Measurements from ENCODE around the gene DUSP6.
"Not testable (repeated sequence)": the region's sequence is repeated elsewhere in the genome, so short reads cannot be mapped to it uniquely, and the experiment has no call there.

Gene DUSP6

DNA sequence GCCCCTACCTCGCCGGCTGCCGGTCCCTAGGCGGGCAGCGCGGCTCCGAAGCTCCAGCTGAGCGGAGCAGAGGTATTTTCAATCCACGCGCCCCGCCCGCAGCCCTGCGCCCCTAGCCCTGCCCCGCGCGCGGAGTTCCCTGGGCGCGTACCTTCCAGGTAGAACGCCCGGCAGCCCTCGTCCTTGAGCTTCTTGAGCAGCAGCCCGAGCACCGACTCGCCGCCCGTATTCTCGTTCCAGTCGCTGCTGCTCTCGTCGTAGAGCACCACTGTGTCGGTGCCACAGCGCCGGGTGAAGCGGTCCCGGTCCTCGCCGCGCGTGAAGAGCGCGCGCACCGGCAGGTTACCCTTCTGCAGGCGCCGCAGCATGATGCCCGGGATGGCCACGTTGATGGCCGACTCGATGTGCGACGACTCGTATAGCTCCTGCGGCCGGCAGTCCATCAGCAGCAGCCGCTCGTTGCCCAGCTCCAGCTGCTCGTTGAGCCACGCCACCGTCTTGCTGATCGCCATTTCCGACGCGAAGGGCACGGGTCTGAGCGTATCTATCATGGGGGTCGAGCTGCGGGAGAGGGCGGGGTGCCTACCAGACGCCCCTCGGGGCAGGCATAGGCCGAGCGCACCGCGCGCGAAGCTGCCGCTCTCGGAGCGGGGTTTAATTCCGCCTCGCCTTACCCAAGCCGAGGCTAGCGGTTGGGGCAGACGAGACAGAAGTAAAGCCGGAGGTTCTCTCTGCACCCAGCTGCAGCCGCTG lies 636 bp downstream of the DUSP6 start:
- no peak for DNase-seq

DNA sequence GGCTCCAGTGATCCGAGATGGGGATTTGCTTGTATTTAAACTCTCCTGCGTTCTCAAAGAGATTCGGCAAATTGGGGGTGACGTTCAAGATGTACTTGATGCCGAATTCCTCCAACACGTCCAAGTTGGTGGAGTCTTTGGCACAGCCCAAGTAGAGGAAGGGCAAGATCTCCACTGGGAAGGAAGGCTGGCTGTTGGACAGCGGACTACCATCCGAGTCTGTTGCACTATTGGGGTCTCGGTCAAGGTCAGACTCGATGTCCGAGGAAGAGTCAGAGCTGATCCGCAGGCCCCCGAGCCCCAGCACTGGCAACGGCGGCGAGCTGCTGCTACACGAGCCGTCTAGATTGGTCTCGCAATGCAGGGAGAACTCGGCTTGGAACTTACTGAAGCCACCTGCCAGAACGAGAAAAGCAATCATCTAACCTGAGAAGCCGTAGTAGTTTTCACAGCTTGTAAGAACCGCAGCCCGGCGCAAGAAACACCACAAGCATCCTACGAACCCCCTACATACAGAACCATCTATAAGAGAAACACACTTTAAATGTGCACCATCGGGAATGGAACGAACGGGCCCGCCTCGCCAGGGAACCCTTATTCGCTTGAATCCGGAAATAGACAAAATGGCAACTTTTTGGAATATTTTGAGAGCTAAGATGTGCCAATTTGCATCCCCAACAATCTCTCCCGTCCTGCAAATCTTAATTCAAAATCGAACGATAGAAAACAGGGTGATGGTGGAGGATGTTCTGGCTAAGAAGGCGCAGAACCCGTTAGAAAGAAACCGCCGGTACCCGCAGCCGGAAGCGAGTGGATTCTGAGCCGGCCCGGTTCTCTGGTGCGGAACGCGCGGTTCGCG lies 1.4 kb downstream of the DUSP6 start:
- no peak for DNase-seq

DNA sequence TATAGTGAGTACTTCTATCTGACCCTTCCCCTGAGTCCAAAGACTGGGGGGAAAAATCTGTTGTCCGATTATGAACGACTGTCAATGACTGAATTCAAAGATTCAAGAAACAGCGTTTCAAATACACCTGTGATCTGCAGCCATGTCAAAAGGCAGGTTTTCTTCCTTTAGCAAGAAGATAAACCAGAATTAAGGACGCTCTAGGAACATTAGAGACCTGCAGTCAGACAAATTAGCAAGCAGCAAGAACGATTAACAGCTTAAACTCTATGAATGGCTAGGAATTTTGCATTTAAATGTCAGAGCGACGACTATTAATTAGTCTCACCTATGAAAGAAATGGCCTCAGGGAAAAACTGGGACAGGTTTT lies 2.1 kb downstream of the DUSP6 start:
- no peak for DNase-seq

DNA sequence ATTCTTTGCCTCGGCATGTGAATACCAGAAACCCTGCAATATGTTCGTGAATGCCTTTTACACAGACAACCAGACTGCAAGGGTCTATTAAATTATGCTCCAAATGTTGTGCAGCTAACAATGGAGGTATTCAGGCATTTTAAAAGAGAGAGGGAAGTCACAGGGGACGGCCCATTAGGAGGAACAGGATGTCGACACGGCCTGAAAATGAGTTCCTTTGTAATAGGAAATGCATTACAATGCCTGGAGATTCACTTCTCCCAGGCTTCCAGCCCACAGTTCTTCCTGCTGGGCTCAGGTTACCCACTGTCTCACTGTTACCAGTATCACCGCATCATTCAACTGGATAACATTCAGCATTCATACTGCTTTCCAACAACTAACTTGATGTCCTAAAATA lies 2.5 kb downstream of the DUSP6 start:
- DNase-seq, result peak; percentile 63

DNA sequence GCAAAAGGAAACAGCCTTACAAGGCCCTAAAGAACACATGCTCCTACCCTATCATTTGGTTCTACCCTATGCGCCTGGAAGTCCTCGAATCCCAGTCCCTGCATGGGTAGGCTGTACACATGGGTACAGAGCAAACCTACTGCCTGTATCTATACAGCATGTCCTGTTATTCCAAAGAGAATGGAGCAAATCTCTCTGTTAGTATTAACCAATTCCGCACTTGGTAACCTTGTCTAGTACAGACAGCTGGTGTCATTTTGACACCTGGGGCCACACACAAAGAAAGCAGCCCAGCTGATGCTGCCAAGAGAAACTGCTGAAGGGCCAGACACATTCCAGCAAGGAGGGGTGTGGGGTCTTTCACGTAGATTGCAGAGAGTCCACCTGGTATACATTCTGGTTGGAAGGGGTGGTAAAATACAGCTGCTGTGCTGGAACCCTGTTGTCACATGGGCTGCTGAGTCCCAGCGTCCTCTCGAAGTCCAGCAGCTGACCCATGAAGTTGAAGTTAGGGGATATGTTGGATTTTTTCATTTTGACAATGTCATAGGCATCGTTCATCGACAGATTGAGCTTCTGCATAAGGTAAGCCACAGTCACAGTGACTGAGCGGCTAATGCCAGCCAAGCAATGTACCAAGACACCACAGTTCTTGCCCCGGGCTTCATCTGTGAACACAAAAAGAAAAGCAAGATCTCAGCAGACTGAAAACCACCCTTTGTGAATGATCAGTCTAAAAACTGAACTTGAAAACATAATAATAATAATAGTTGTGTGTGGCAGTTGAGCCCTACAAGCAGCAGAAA lies 3.2 kb downstream of the DUSP6 start:
- no peak for DNase-seq

DNA sequence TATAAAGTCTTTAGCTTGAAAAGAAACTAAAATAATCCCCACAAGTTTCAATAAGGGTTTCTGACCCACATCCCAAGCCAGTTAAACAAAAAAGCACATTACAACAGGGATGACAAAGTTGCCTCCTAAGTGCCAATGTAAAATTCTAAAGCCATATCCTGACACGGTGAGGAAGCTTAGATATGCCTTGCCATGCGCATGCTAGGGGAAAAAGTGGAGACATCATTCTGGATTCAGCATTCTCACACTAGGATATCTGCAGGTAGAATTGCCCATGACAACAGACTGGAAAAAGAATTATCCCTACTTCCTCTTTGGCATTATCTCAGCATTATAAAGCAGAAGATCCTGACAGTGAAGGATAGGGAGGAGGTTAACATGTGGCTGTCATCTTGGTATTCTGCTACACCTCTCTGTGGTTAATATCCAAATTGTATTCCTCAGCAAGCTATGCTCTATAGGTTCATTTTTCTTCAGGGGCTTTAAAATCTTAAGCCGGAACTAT lies 4.9 kb downstream of the DUSP6 start:
- no peak for DNase-seq

DNA sequence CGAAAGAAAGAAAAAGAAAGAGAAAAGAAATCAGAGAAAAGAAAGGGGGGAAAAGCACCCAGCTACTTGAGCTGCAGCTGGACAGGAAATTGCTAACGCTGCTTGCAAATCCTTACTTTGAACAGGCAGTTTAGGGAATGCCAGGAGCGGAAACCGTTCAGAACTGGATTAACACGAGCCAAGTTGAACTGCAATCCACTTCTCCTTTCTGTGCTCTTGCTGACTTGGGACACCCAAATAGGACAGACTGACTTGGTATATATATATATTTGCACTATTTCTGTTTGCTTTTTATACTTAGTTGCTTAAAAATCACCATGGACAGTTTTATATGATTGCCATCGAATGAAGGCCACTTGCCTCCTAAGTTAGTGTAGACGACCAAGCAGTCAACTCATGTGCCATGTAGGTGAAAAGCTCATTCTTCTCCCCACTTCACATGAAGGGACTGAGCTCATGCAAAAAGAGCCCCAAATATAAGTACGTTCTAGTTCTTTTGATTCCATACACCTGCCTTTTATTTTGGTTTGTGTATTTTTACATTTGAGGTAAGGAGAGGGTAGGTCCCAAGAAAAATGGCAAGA lies 5.5 kb downstream of the DUSP6 start:
- peak; percentile 49 for DNase-seq

DNA sequence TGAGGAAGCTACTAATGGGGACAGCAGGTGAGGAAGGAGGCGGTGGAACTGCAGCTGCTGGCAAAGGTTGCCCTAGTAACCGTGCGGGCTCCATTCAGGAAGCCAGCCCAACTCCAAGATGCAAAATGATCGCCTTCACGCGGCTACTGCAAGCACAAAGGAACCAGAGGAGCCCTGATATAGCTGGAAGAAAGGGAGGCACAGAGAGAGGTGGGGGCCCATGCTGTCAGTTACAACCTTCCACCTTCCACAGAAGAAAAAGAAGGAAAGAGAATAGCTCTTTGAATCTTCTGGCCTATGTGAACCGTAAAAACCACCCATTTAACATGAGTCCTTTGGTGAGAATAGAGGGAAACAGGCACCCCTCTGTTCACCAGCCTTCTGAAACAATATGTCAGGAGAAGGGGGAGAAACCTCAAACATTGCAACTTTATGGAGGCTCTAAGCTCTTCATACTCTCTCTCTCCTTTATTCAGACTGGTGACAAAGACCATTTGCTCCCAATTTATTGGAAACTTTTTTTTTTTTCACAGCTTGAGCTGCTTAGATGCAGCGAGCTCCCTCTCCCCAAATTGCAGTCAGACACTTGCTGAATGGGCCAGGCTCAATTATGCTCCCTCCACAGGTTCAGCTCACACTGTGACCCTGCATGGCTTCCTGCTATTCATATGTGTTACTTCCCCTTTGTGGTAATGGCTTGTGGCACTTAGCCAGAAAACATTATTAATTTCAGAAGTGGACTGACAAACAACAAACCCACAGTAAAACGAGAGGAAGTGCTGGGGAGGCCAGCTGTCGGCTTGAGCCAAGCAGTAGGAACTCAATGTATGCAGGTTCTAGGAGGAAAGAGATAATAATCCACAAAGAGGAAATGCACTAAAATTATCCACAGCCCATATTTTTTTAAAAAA lies 6.2 kb downstream of the DUSP6 start:
- DNase-seq, result peak; percentile 62

DNA sequence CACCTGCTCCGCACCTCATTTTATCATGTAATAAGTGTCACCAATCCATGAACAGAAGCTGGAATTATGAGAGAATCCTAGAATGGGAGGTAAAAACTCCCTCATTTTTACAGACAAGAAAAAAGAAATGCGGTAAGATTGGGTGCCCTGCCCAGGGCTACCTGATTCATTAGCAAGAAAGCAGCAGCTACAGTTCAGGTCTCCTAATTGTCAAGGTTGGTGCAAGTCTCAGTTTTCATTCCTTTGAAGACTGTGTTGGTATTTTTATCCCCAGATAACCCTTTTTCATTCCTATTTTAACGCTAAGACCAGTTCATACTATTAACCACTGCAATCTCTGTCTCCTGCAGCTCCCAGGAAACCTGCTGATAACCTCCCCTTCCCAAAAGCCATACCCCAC lies 6.9 kb downstream of the DUSP6 start:
- no peak for DNase-seq

DNA sequence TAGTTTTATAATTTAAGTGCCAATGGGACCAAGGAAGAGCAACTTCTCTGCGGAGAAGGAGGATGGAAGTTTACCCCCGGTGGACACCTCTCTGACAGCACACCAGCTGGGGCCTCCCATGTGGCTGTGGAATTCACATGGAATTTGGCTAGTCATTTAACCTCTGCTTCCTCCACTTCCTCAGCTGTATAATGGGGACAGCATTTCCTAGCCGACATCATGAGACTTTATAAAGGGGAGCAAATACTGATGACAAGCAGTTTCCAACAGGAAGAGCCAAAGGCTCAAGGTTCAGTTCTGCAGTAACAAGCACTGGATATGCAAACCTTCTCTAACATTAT lies 7.5 kb downstream of the DUSP6 start:
- DNase-seq, result no peak

DNA sequence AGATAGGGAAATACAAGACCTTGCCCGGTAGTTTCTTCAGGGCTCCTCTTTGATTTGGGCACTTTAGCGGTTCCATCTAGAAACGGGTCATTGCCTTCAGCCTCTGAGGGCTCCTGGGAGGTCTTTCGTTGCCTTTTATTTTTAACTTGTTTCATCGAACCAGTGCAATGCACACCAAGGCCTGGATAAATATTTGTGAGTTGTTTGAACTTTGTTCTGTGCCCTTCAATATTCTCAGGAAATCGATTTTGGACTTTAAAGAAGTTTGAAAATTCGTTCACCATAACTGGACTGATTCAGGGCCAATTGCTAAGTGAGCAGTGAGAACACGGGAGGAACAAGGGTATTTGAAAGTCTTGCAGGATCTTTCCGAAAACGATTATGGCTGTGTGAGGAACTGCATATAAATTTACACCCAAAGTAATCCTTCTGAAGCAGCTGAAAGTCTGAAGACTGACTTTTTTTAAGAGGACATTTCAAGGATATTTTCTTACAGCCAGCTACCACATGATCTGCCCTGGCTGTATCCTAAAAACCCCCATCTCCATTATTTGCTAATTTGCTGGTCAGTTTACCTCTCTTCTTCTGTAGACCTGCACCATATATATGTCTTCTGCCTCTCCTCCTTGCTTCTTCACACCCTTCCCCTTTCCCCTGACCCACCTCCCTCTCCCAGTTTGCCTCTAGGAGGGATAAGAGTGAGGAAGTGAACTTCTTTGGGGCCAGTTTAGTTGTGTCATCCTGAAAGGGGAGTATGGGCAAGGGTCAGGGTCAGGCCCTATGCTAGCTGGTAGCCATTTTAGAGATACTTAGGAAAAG lies 8.0 kb downstream of the DUSP6 start:
- no peak for DNase-seq

DNA sequence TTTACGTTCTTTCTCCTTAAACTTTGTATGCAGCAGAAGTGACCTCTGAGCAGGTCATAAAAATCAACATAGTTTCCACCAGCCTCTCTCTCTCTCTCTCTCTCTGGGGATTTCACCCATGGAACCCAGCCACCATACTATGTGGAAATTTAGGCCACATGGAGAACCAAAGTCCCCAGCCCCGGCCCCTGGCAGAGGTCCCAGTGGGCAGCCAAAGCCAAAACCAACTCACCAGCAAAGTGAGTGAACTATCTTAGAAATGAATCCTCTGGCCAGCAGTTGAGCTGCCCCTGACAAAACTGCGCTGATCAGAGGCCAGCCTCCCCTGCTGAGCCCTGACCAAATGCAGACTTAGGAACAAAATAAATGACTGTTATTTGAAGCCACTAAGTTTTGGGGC lies 9.2 kb downstream of the DUSP6 start:
- no peak for DNase-seq

DNA sequence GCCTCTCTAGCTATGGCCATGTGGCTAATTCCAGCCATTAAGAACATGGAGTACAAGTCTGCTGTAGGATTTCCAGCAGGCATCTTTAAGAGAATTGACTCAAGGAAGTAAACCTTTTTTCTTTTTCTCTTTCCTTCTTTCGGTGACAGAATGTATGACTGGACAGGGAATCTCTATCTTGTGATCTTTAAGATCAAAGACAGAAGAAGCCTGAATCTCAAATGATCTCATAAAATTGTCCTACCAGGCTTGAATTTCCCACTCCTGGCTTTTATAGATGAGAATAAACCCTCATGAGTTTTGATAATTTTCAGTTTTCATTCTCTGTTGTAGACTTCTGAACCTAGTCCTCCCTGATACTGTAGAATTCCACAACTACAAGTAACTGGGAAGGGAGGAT lies 11.4 kb downstream of the DUSP6 start:
- DNase-seq, result no peak

DNA sequence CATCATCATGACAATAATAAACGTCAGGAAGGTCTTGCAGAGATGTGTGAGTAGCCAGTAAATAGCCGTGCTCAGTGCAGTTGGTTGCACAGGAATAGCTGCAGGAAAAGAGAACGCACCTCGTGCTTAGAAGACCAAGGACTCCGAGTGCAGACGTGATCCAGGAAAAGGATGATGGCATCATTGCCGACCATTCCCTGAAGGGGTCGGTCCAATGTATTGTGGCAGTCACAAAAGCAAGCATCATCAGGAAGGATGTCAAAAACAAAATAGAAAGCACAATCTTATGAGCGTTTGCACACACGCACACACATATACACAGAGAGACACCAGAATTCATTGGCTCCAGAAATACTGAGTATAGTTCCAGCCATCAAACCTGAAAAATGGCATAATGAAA lies 12.8 kb downstream of the DUSP6 start:
- DNase-seq, result no peak

DNA sequence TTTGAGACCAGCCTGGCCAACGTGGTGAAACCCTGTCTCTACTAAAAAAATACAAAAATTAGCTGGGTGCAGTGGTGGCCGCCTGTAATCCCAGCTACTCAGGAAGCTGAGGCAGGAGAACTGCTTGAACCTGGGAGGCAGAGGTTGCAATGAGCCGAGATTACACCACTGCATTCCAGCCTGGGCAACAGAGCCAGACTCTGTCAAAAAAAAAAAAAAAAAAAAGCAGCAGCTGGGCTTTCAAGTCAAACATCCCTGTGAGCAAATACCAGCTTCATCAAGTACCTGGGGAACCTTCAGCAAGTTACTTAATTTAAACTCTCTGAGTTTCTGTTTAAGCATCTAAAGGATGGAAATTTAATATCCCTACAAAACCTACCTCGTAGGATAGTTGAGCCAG lies 15.2 kb downstream of the DUSP6 start:
- not testable (repeated sequence) for DNase-seq

DNA sequence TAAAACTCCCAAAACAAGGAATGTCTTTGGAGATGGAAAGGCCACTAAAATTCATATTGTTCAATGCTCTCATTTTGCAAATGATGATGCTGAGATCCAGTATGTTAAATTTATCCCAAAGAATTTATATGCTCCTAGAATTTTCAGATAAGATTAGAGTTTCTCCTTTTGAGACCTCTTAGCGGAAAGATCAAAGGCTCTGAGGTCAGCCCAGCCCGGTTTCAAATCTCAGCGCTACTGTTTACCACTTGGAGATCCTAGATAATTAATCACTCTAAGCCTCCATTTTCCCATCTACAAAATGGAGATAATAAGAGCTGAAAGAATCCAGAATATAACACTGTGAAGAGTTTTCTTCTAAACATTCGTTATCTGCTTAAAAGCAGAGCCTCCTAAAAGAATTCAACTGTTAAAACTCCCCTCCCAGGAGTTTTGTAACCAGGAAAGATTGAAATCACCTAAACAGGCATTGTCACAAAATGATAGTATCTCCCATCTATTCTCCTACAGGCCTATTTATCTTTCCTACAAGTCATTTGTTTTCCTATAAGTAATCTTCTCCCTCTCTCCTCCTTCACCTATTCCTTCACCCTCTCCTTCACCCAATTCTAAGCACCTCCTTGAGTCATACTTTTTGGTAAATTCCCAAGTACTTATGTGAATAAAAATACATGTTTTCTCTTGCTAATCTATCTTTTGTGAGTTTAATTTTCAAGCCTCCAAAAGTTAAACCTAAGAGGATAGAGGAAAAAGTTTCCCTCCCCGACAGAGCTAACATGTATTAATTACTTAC lies 16.7 kb downstream of the DUSP6 start:
- DNase-seq, result no peak

DNA sequence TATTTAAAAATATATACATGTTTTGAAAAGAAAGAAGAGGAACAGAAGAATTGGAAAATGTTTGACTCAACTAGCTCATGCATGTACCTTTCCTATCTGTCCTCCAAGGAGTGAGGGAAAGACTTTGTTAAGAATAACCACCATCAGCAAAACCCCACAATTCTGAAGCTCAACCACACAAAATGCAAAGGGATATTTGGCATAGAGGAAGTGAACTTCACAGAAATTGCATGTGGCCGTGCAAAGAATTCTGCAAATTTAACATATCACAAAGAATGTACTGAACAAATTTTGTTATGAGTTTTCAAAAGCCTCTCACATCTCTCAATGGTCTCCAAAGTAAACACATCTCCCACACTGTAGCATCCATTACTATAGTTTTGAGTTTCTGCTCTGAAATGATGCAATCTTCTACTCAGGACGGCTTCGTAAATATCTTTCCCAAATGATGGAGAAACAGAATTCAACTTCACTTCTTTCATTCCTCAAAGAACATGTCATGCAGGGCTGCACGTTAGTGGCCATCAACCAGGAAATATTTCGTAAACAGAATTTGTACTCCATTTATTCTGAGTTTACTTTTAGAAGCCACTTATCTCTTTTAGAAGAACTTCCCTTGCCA lies 17.6 kb downstream of the DUSP6 start:
- DNase-seq, result no peak

DNA sequence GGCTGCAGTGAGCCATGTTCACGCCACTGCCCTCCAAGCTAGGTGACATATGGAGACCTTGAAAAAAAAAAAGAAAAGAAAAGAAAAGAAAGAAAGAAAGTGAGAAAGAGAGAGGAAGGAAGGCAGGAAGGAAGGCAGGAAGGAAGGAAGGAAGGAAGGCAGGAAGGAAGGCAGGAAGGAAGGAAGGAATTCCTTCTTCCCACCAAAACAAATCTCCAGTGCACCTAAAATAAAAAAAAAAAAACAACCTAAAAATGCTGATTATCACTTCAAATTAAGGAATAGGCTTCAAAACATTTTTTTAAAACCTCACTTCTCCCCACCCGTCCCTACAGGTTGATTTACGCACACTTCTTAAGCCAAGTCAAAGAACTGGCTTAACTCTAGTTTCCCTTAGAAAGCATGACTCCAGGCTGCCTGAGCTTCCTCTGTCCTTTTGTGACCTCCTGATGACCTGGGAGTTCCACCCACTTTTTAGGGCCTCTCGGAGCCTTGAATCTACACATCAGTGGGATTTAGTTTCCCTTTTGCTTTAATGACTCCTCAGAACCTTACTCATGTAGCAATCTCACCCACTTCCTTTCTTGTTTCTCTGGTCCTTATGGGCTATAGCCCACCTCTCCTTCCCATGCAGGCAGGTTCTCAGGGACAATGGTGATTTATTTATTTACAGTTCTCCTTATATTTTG lies 18.6 kb downstream of the DUSP6 start:
- no peak for DNase-seq
